IPS-18a (cell line): ENCODE data around the gene KIF3C.

ENCODE experiments used
- H3K27ac ChIP-seq: one replicate; pipeline ENCODE4 v1.5.1; 2013; ENCODE audit warnings: low read length
- H3K27me3 ChIP-seq: one replicate; pipeline ENCODE4 v1.6.1; 2013; ENCODE audit warnings: mild to moderate bottlenecking, low read length; ENCODE audit not compliant: control insufficient read depth, insufficient read depth
- H3K36me3 ChIP-seq: one replicate; pipeline ENCODE4 v1.6.1; 2013; ENCODE audit warnings: low read depth, low read length; ENCODE audit not compliant: control insufficient read depth
- H3K4me1 ChIP-seq: one replicate; pipeline ENCODE4 v1.6.1; 2013; ENCODE audit warnings: low read depth, low read length; ENCODE audit not compliant: control insufficient read depth
- H3K4me3 ChIP-seq: one replicate; pipeline ENCODE4 v1.5.1; 2013; ENCODE audit warnings: low read length
- H3K9ac ChIP-seq: one replicate; pipeline ENCODE4 v1.6.1; 2013; ENCODE audit warnings: mild to moderate bottlenecking, low read length, moderate library complexity
- H3K9me3 ChIP-seq: one replicate; pipeline ENCODE4 v1.6.1; 2013; ENCODE audit warnings: low read depth, low read length; ENCODE audit not compliant: control insufficient read depth

The KIF3C gene

DNA sequence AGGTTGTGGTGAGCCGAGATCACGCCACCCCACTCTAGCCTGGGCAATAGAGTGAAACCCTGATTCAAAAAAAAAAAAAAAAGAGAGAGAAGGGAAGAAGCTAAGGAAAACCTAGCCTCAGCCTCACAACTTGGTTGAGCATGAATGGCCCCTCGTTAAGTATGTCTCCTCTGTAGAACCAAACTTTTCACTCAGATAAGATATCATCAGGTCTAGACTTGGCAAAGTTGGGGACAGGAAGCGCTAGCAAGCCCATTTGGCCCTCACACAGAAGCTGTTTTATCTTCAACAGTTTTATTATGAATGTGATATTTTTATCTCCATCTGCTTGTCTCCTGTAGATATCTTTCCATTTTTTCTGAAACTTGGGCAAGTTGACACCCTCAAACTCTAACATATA lies 100.5 kb downstream of the KIF3C start:
- H3K27ac ChIP-seq, result no peak overlapping the region
- H3K36me3 ChIP-seq, result no peaks in the 10 kb centered on the region
- H3K4me3 ChIP-seq, result no peak overlapping the region
- no peaks in the 10 kb centered on the region for H3K9me3 ChIP-seq
- H3K4me1 ChIP-seq, result peaks cover 12% of the 10 kb centered on the region
- peaks cover 11% of the 10 kb centered on the region for H3K27me3 ChIP-seq
- H3K9ac ChIP-seq, result no peak overlapping the region

DNA sequence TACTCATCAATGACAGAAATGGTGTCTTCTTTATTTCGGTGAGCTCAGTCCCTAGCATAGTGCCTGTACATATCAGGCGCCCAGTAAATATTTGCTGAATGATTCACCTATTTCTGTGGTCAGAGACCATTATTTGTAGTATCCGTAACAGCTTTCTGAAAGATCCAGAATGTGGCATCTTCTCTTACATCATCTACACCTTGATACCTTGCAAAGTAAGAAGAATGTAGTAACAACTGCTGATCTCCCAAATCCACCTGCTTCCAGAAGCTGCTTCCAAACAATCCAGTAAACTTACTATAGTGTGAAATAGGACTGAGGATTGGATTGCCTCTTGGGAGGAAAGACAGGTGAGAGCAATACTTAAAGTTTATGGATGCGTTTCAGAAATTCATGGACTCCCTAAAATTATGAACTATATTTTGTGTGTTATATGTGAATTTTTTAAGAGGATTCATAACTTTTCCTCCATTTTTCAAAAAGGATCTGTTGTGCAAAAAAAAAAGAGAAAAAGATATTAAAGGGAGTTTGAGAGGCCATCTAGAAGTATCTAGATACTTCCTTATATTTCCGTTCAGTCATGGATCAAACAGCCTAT lies 103.1 kb downstream of the KIF3C start:
- Histone ChIP-seq H3K4me3 (peak overlapping the region; percentile 81), H3K27me3 (peaks cover 11% of the 10 kb centered on the region), H3K36me3 (no peaks in the 10 kb centered on the region), H3K27ac (no peak overlapping the region), H3K9me3 (no peaks in the 10 kb centered on the region), H3K4me1 (peaks cover 13% of the 10 kb centered on the region), H3K9ac (no peak overlapping the region)

DNA sequence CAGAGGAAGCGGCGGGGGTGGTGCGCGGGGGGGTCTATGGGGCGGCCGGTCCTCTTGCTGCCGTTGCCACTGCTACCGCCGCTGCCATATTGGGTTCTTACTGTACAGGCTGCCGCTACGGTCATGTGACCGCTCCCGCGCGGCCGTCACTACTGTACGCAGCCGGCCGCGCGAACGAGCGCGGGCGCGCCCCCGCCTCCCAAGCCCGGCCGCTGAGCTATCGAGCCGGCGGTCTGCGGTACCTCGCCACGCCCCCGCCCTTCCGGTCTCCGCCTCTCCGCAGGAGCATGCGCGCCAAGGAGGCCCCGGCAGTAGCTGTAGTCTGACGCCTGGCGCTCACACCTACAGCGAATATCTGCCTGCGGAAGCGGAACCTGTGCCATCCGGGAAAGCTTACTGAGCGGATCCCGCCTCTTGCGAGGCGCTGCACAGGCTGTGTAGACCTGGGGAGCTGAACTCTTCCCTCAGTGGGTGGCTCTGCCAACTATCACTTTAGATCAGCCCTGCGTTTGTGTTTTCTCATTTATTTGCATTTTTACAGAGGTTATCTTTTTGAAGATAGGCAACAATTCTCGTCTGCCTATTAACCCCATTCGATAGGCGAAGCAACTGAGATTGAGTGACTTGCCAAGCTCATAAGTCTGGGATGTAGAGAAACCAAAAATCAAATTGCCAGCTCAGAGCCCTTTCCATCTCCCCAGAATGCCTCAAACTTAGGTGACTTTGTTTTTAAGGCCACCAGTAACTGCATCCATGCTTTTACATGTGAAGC lies 103.8 kb downstream of the KIF3C start, which contains the start of gene ASXL2:
ASXL2 (minus strand) TSS at position 127 of the 772 bp plus-strand sequence. CDS start 265 bp downstream, outside the sequence.
- no peaks in the 10 kb centered on the region for H3K9me3 ChIP-seq
- peak within 1 kb of the TSS; percentile 92 for H3K9ac ChIP-seq
- H3K36me3 ChIP-seq, result peaks cover 3% of the 10 kb centered on the region
- peaks cover 11% of the 10 kb centered on the region for H3K27me3 ChIP-seq
- peaks cover 13% of the 10 kb centered on the region for H3K4me1 ChIP-seq
- peak within 1 kb of the TSS; percentile 33 for H3K27ac ChIP-seq
- peak within 1 kb of the TSS; percentile 81 for H3K4me3 ChIP-seq

DNA sequence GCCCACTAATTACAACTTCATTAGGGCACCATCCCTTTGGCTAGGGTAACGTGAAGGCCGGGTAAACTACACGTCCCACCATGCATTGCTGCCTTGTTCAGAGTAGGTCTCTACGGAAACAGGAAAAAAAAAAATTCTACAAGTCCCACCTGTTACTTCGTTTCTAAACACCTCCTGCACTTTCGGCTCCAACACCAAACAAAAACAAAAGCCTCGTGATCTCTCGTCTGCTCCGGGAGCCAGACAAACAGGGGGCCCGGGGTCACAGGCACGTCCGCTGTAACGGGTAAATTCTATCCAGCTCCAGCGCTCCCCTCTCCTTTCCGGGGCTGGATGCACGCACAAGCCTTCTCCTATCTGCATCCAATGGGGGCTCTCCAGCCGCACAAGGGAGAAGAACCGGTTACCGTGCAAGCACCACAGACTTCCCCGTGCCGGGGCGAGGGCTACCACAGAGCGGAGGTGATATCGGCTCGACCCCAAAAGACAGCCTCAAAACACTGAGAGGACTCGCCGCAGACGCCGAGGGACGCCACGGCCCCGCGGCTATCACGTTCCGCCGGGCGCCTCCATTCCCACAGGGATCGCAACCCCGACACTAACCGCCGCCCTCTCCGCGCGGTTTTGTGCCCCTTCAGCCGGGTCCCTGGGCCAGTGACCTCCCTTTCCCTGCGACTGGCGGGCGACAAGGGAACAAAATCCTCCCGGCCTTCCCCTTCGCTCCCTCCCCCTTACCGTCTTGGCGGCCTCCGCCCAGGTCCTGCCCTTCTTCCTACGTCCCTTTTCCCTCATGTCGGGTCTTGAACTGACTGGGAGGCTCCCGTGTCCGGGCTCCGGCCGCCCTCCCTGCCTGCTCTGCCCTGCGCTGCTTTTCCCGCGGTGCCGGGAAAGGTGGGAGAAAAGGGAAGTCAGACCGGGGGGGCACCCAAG lies 104.6 kb downstream of the KIF3C start:
- H3K4me1 ChIP-seq, result peaks cover 13% of the 10 kb centered on the region
- peaks cover 11% of the 10 kb centered on the region for H3K27me3 ChIP-seq
- peak overlapping the region; percentile 81 for H3K4me3 ChIP-seq
- peaks cover 3% of the 10 kb centered on the region for H3K36me3 ChIP-seq
- peak overlapping the region; percentile 33 for H3K27ac ChIP-seq
- peak overlapping the region; percentile 92 for H3K9ac ChIP-seq
- H3K9me3 ChIP-seq, result no peaks in the 10 kb centered on the region
